ENCODE measurements around the gene STMN3. TPM values are rescaled to one million over a fixed set of nuclear protein-coding genes. Genes with fewer than 3 reads are reported as not detected.
"Not testable (repeated sequence)": the region's sequence is repeated elsewhere in the genome, so short reads cannot be mapped to it uniquely, and the experiment has no call there.

The STMN3 gene
- total and polyA plus RNA-seq, 3 donors from 2014 or later: 8.4 to 16.5 (median 15.1) TPM

- H3K36me3 ChIP-seq (ENCODE audit: low read depth, missing control alignments): no peaks in the 10 kb centered on the region
- H3K4me1 ChIP-seq: peaks cover 16% of the 10 kb centered on the region
- whole genome bisulfite sequencing, 2 donors: 87 to 95% methylated on average over 8 of the region's 8 CpGs
- no peak for DNase-seq
- intact Hi-C loops (cut with DNase I; ENCODE audit: low total_unique reads): no loop called here
- TF ChIP-seq POLR2A (IDR thresholded peaks at IDR 0.05) (no peak), CTCF (IDR thresholded peaks at IDR 0.05) (no peak)
- no peaks in the 10 kb centered on the region for H3K27me3 ChIP-seq
- no peak overlapping the region for H3K27ac ChIP-seq
- no peak overlapping the region for H3K4me3 ChIP-seq
- H3K9me3 ChIP-seq: no peaks in the 10 kb centered on the region
These were observed 7.4 kb upstream of the STMN3 start for GRCh38 chr20:63660622-63661021.

GRCh38 chr20:63660174-63660573 is 7.0 kb upstream of the STMN3 start:
- H3K9me3 ChIP-seq; H3K27ac ChIP-seq; H3K4me3 ChIP-seq; DNase-seq; H3K36me3 ChIP-seq (ENCODE audit: low read depth, missing control alignments); intact Hi-C loops (cut with DNase I; ENCODE audit: low total_unique reads); H3K27me3 ChIP-seq: not testable (repeated sequence)
- 90 to 92% methylated on average over 10 of the region's 10 CpGs for WGBS, 2 donors
- peaks cover 16% of the 10 kb centered on the region for H3K4me1 ChIP-seq

- DNase-seq: no peak
- 28 to 46% methylated on average over 13 of the region's 13 CpGs for WGBS, 2 donors
These were observed 6.1 kb upstream of the STMN3 start for GRCh38 chr20:63659370-63659769.

DNA sequence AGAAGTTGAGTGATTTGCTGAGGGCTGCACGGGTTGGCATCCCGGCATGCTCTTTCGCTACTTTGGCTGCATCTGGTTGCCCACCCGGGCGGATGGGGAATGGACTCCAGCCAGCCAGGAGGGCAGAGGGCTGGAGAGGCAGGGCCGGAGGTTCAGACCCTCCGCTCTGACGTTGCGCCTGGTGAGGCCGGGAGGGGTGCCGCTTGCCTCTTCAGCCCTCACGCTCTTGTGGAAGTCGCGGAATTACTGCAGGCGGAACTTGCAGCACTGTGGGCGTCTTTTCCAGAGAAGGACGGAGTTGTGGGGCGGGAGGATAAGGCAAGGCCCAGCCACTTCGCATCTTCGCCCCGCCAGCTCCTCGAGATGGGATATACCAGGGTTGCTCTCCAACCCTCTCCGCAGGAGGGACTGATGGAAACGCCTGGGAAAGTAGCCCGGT is 5.5 kb upstream of the STMN3 start:
- no peaks in the 10 kb centered on the region for H3K9me3 ChIP-seq
- DNase-seq: no peak
- H3K27ac ChIP-seq: peak overlapping the region; percentile 82 to 84
- TF ChIP-seq CTCF (IDR thresholded peaks at IDR 0.05) (no peak), POLR2A (IDR thresholded peaks at IDR 0.05) (no peak)
- H3K36me3 ChIP-seq (ENCODE audit: low read depth, missing control alignments): no peaks in the 10 kb centered on the region
- 2 to 4% methylated on average over 18 to 20 of the region's 25 CpGs for WGBS, 2 donors
- H3K4me1 ChIP-seq: peaks cover 20% of the 10 kb centered on the region
- H3K27me3 ChIP-seq: no peaks in the 10 kb centered on the region
- peak overlapping the region; percentile 69 for H3K4me3 ChIP-seq
- intact Hi-C loops (cut with DNase I; ENCODE audit: low total_unique reads): no loop called here

More at GRCh38 chr20:63659370-63659769, 6.1 kb upstream of the STMN3 start:
- Histone ChIP-seq H3K27me3 (no peaks in the 10 kb centered on the region), H3K27ac (peak overlapping the region in 1 of 2 donors; percentile 82), H3K9me3 (no peaks in the 10 kb centered on the region), H3K4me3 (no peak overlapping the region), H3K36me3 (ENCODE audit: low read depth, missing control alignments) (no peaks in the 10 kb centered on the region), H3K4me1 (peaks cover 16% of the 10 kb centered on the region)
- TF ChIP-seq POLR2A (IDR thresholded peaks at IDR 0.05) (no peak), CTCF (IDR thresholded peaks at IDR 0.05) (no peak)
- intact Hi-C loops (cut with DNase I; ENCODE audit: low total_unique reads): no loop called here

- Histone ChIP-seq H3K4me1 (peaks cover 23% of the 10 kb centered on the region), H3K9me3 (no peaks in the 10 kb centered on the region), H3K36me3 (ENCODE audit: low read depth, missing control alignments) (no peaks in the 10 kb centered on the region), H3K27me3 (no peaks in the 10 kb centered on the region), H3K27ac (peak within 1 kb of the TSS; percentile 82 to 84), H3K4me3 (peak within 1 kb of the TSS; percentile 69)
- peak; percentile 95 for DNase-seq
- TF ChIP-seq POLR2A (IDR thresholded peaks at IDR 0.05) (no peak), CTCF (IDR thresholded peaks at IDR 0.05) (no peak)
- WGBS, 2 donors: 0 to 2% methylated on average over 41 to 73 of the region's 73 CpGs
- intact Hi-C loops (cut with DNase I; ENCODE audit: low total_unique reads): no loop called here
These were observed 4.9 kb upstream of the STMN3 start, which contains the start of gene RTEL1 for GRCh38 chr20:63657937-63658748. RTEL1 (plus strand) TSS chr20:63658312; CDS start chr20:63659403, 1,091 bp downstream.

All from testis (tissue), 3 donors.